Measurements from ENCODE around the gene LGALS9.
"Not testable (repeated sequence)": the region's sequence is repeated elsewhere in the genome, so short reads cannot be mapped to it uniquely, and the experiment has no call there.

Gene LGALS9

GRCh38 chr17:27631897-27632725 lies 1.1 kb downstream of the LGALS9 start:
- DNase-seq: no peak

- DNase-seq: not testable (repeated sequence)
Measured at GRCh38 chr17:27632766-27633165, 1.8 kb downstream of the LGALS9 start.

- DNase-seq: no peak
Measured at GRCh38 chr17:27633312-27634025, 2.5 kb downstream of the LGALS9 start.

GRCh38 chr17:27634026-27634335 lies 3.0 kb downstream of the LGALS9 start:
- DNase-seq: no peak

GRCh38 chr17:27634776-27635175 lies 3.8 kb downstream of the LGALS9 start:
- no peak for DNase-seq

GRCh38 chr17:27635275-27635823 lies 4.4 kb downstream of the LGALS9 start:
- DNase-seq: no peak

- DNase-seq: not testable (repeated sequence)
Measured at GRCh38 chr17:27636005-27636520, 5.1 kb downstream of the LGALS9 start.

- not testable (repeated sequence) for DNase-seq
Measured at GRCh38 chr17:27637818-27638217, 6.8 kb downstream of the LGALS9 start.

GRCh38 chr17:27638415-27638914 lies 7.5 kb downstream of the LGALS9 start:
- not testable (repeated sequence) for DNase-seq

GRCh38 chr17:27640790-27641189 lies 9.8 kb downstream of the LGALS9 start:
- no peak for DNase-seq

- no peak for DNase-seq
Measured at GRCh38 chr17:27644586-27644985, 13.6 kb downstream of the LGALS9 start.

GRCh38 chr17:27645621-27646020 lies 14.6 kb downstream of the LGALS9 start:
- DNase-seq: not testable (repeated sequence)

- no peak for DNase-seq
Measured at GRCh38 chr17:27646232-27646631, 15.2 kb downstream of the LGALS9 start.

GRCh38 chr17:27647765-27648164 lies 16.8 kb downstream of the LGALS9 start:
- DNase-seq: no peak

- not testable (repeated sequence) for DNase-seq
Measured at GRCh38 chr17:27649111-27649571, 18.2 kb downstream of the LGALS9 start.

GRCh38 chr17:27649929-27650328 lies 18.9 kb downstream of the LGALS9 start:
- DNase-seq: no peak

- no peak for DNase-seq
Measured at GRCh38 chr17:27650836-27651235, 19.8 kb downstream of the LGALS9 start.

- peak; percentile 8 to 69 (median 50) for DNase-seq
Measured at GRCh38 chr17:27651411-27652345, 20.7 kb downstream of the LGALS9 start.

- DNase-seq: not testable (repeated sequence)
Measured at GRCh38 chr17:27653449-27653971, 22.5 kb downstream of the LGALS9 start.

GRCh38 chr17:27654136-27654535 lies 23.1 kb downstream of the LGALS9 start:
- DNase-seq: no peak

- DNase-seq: peak; percentile 7 to 63 (median 47)
Measured at GRCh38 chr17:27654654-27655524, 23.9 kb downstream of the LGALS9 start.
